ACC112 (cell line): Measurements from ENCODE around the gene GGCT.

Experiments used
- H2AFZ ChIP-seq: fragments of 200-600 bp; sonication (generic); one replicate; pipeline ENCODE4 v1.6.0; 2017; ENCODE audit warnings: antibody characterized with exemption, low read length; ENCODE audit not compliant: unreplicated experiment
- H3K27ac ChIP-seq: fragments of 200-600 bp; sonication (generic); 2 replicates; pipeline ENCODE4 v1.5.1; 2014; ENCODE audit warnings: low read depth, mild to moderate bottlenecking, antibody characterized with exemption, low read length, moderate library complexity
- H3K27me3 ChIP-seq: fragments of 200-600 bp; sonication (generic); 2 replicates; pipeline ENCODE4 v1.6.1; 2014; ENCODE audit warnings: mild to moderate bottlenecking, antibody characterized with exemption, low read length, moderate library complexity, mixed read lengths; ENCODE audit not compliant: insufficient read depth
- H3K36me3 ChIP-seq: fragments of 200-600 bp; sonication (generic); 2 replicates; pipeline ENCODE4 v1.6.1; 2016; ENCODE audit warnings: mild to moderate bottlenecking, antibody characterized with exemption, low read length, moderate library complexity, mixed read lengths; ENCODE audit not compliant: insufficient read depth
- H3K4me1 ChIP-seq: fragments of 200-600 bp; sonication (generic); one replicate; pipeline ENCODE4 v1.6.1; 2016; ENCODE audit warnings: low read length, mixed read lengths; ENCODE audit not compliant: insufficient read depth, unreplicated experiment, control insufficient read depth
- H3K4me3 ChIP-seq: fragments of 200-600 bp; sonication (generic); 2 replicates; pipeline ENCODE4 v1.5.1; 2014; ENCODE audit warnings: mild to moderate bottlenecking, low read depth, low read length
- H3K79me2 ChIP-seq: fragments of 200-600 bp; sonication (generic); one replicate; pipeline ENCODE4 v1.6.0; 2016; ENCODE audit warnings: low read length; ENCODE audit not compliant: control insufficient read depth, unreplicated experiment, insufficient read depth

GGCT gene

GRCh38 chr7:30463405-30464145 is 41.1 kb downstream of the GGCT start:
- Histone ChIP-seq H3K79me2 (peaks cover 35% of the 10 kb centered on the region), H3K27me3 (no peaks in the 10 kb centered on the region), H3K4me1 (peaks cover 56% of the 10 kb centered on the region), H3K36me3 (no peaks in the 10 kb centered on the region), H2AFZ (no peak overlapping the region), H3K27ac (0 out of 2 replicates have a peak overlapping the region, but pooled peaks have one; percentile 11), H3K4me3 (no peak overlapping the region)

GRCh38 chr7:30462179-30462578 is 42.5 kb downstream of the GGCT start:
- H3K4me3 ChIP-seq = no peak overlapping the region
- H3K27me3 ChIP-seq = no peaks in the 10 kb centered on the region
- no peaks in the 10 kb centered on the region for H3K36me3 ChIP-seq
- peaks cover 24% of the 10 kb centered on the region for H3K79me2 ChIP-seq
- no peak overlapping the region for H2AFZ ChIP-seq
- no peak overlapping the region for H3K27ac ChIP-seq
- peaks cover 60% of the 10 kb centered on the region for H3K4me1 ChIP-seq

GRCh38 chr7:30460246-30460633 is 44.4 kb downstream of the GGCT start:
- no peak overlapping the region for H2AFZ ChIP-seq
- H3K36me3 ChIP-seq = peaks cover 9% of the 10 kb centered on the region
- H3K4me1 ChIP-seq = peaks cover 53% of the 10 kb centered on the region
- H3K4me3 ChIP-seq = peak overlapping the region; percentile 69
- peaks cover 15% of the 10 kb centered on the region for H3K79me2 ChIP-seq
- peak overlapping the region; percentile 95 for H3K27ac ChIP-seq
- H3K27me3 ChIP-seq = no peaks in the 10 kb centered on the region

- Histone ChIP-seq H3K27me3 (no peaks in the 10 kb centered on the region), H3K36me3 (peaks cover 9% of the 10 kb centered on the region), H3K27ac (peak overlapping the region; percentile 95), H2AFZ (no peak overlapping the region), H3K4me1 (peaks cover 48% of the 10 kb centered on the region), H3K4me3 (peak overlapping the region; percentile 69), H3K79me2 (peaks cover 9% of the 10 kb centered on the region)
These were observed 44.9 kb downstream of the GGCT start for GRCh38 chr7:30459591-30460245.

- H3K79me2 ChIP-seq = no peaks in the 10 kb centered on the region
- no peak overlapping the region for H3K4me3 ChIP-seq
- no peak overlapping the region for H2AFZ ChIP-seq
- no peaks in the 10 kb centered on the region for H3K27me3 ChIP-seq
- peak overlapping the region; percentile 95; the same call in 1 of the 2 replicates for H3K27ac ChIP-seq
- peaks cover 35% of the 10 kb centered on the region for H3K4me1 ChIP-seq
- peaks cover 13% of the 10 kb centered on the region for H3K36me3 ChIP-seq
These were observed 46.3 kb downstream of the GGCT start for GRCh38 chr7:30458311-30458710.

- no peak overlapping the region for H3K4me3 ChIP-seq
- H3K4me1 ChIP-seq = peaks cover 14% of the 10 kb centered on the region
- H3K27ac ChIP-seq = no peak overlapping the region
- no peaks in the 10 kb centered on the region for H3K27me3 ChIP-seq
- H3K79me2 ChIP-seq = no peaks in the 10 kb centered on the region
- no peak overlapping the region for H2AFZ ChIP-seq
- peaks cover 17% of the 10 kb centered on the region for H3K36me3 ChIP-seq
These were observed 50.7 kb downstream of the GGCT start for GRCh38 chr7:30453921-30454320.

- Histone ChIP-seq H3K36me3 (peaks cover 17% of the 10 kb centered on the region), H2AFZ (no peak overlapping the region), H3K4me3 (no peak overlapping the region), H3K79me2 (no peaks in the 10 kb centered on the region), H3K27ac (no peak overlapping the region), H3K27me3 (no peaks in the 10 kb centered on the region), H3K4me1 (peaks cover 6% of the 10 kb centered on the region)
These were observed 51.6 kb downstream of the GGCT start for GRCh38 chr7:30453016-30453415.

- Histone ChIP-seq H3K4me1 (no peaks in the 10 kb centered on the region), H2AFZ (no peak overlapping the region), H3K4me3 (no peak overlapping the region), H3K36me3 (peaks cover 17% of the 10 kb centered on the region), H3K27me3 (no peaks in the 10 kb centered on the region), H3K79me2 (no peaks in the 10 kb centered on the region), H3K27ac (no peak overlapping the region)
These were observed 52.2 kb downstream of the GGCT start for GRCh38 chr7:30452280-30452930.

GRCh38 chr7:30451539-30452279 is 52.9 kb downstream of the GGCT start:
- H3K4me1 ChIP-seq = no peaks in the 10 kb centered on the region
- H3K36me3 ChIP-seq = peaks cover 23% of the 10 kb centered on the region
- no peaks in the 10 kb centered on the region for H3K79me2 ChIP-seq
- no peak overlapping the region for H3K4me3 ChIP-seq
- no peaks in the 10 kb centered on the region for H3K27me3 ChIP-seq
- no peak overlapping the region for H2AFZ ChIP-seq
- no peak overlapping the region for H3K27ac ChIP-seq

GRCh38 chr7:30450983-30451497 is 53.6 kb downstream of the GGCT start:
- Histone ChIP-seq H2AFZ (no peak overlapping the region), H3K27me3 (no peaks in the 10 kb centered on the region), H3K79me2 (no peaks in the 10 kb centered on the region), H3K27ac (no peak overlapping the region), H3K36me3 (peaks cover 19% of the 10 kb centered on the region; the same call in 1 of the 2 replicates), H3K4me3 (no peak overlapping the region), H3K4me1 (peaks cover 3% of the 10 kb centered on the region)
